WTC11 (cell line): ENCODE measurements around the gene GSN. TPM values are rescaled to one million over a fixed set of nuclear protein-coding genes. Genes with fewer than 3 reads are reported as not detected.

ENCODE experiments used
- ATAC-seq: fragments of 200-7000 bp; cut with Tn5 transposase; 2 replicates; pipeline ENCODE4 v1.10.0; 2021; ENCODE audit warnings: mild to moderate bottlenecking, moderate library complexity
- CTCF ChIA-PET: fragments of 300-600 bp; sonication (Branson Sonifier 250); formaldehyde crosslinking; loops from one replicate; lab custom pipeline; 2021; ENCODE audit warnings: antibody characterized with exemption; lab: Charles Lee
- POLR2A ChIA-PET: fragments of 350-600 bp; sonication (Branson Sonifier 250); formaldehyde crosslinking; loops from one replicate; lab custom pipeline; 2021; ENCODE audit warnings: antibody characterized with exemption; lab: Charles Lee
- DNase-seq: peaks from one replicate; pipeline ENCODE4 v3.0.0; 2021; ENCODE audit warnings: low spot score
- H3K27ac Mint-ChIP-seq: 2 replicates; pipeline ENCODE4 v1.8.0; 2021; ENCODE audit warnings: mixed read lengths
- H3K27me3 Mint-ChIP-seq: 2 replicates; pipeline ENCODE4 v1.8.0; 2021; ENCODE audit warnings: low read depth, mild to moderate bottlenecking, moderate library complexity, mixed read lengths
- H3K36me3 Mint-ChIP-seq: 2 replicates; pipeline ENCODE4 v1.8.0; 2021; ENCODE audit warnings: mixed read lengths
- H3K4me1 Mint-ChIP-seq: 2 replicates; pipeline ENCODE4 v1.8.0; 2022; ENCODE audit warnings: mixed read lengths
- H3K4me3 Mint-ChIP-seq: 2 replicates; pipeline ENCODE4 v1.8.0; 2021; ENCODE audit warnings: mild to moderate bottlenecking, moderate library complexity, mixed read lengths
- H3K9me3 Mint-ChIP-seq: 2 replicates; pipeline ENCODE4 v1.8.0; 2021; ENCODE audit warnings: mixed read lengths
- CBFB ChIP-seq: sonication (generic); formaldehyde crosslinking; IDR thresholded peaks from 2 replicates; pipeline ENCODE4 v1.8.1; 2022; ENCODE audit warnings: mild to moderate bottlenecking, low read depth, missing genetic modification reagents
- CREB1 ChIP-seq: sonication (generic); formaldehyde crosslinking; IDR thresholded peaks from 2 replicates; pipeline ENCODE4 v1.8.0; 2023; ENCODE audit warnings: mild to moderate bottlenecking, missing genetic modification reagents
- JAZF1 ChIP-seq: fragments of 250-450 bp; sonication (Bioruptor Pico); IDR thresholded peaks from 2 replicates; pipeline ENCODE4 v1.9.0; 2021; ENCODE audit warnings: moderate library complexity, mild to moderate bottlenecking, inconsistent platforms
- JUN ChIP-seq: sonication (generic); formaldehyde crosslinking; IDR thresholded peaks from 2 replicates; pipeline ENCODE4 v1.8.0; 2023; ENCODE audit warnings: mild to moderate bottlenecking, missing genetic modification reagents
- MAX ChIP-seq: sonication (generic); formaldehyde crosslinking; IDR thresholded peaks from 2 replicates; pipeline ENCODE4 v1.8.0; 2022; ENCODE audit warnings: mild to moderate bottlenecking, missing genetic modification reagents
- MLX ChIP-seq: sonication (generic); formaldehyde crosslinking; IDR thresholded peaks from 2 replicates; pipeline ENCODE4 v1.8.1; 2023; ENCODE audit warnings: mild to moderate bottlenecking, missing genetic modification reagents, moderate library complexity
- MYBL2 ChIP-seq: sonication (generic); formaldehyde crosslinking; IDR thresholded peaks from 2 replicates; pipeline ENCODE4 v1.8.1; 2023; ENCODE audit warnings: mild to moderate bottlenecking, moderate library complexity, missing genetic modification reagents
- PRDM15 ChIP-seq: sonication (generic); formaldehyde crosslinking; IDR thresholded peaks from 2 replicates; pipeline ENCODE4 v1.8.0; 2022; ENCODE audit warnings: missing genetic modification reagents
- PRRX2 ChIP-seq: fragments of 250-450 bp; sonication (Bioruptor Pico); IDR thresholded peaks from 2 replicates; pipeline ENCODE4 v1.8.0; 2021; ENCODE audit warnings: mild to moderate bottlenecking
- SMAD4 ChIP-seq: sonication (generic); formaldehyde crosslinking; IDR thresholded peaks from 2 replicates; pipeline ENCODE4 v1.8.0; 2022; ENCODE audit warnings: mild to moderate bottlenecking, missing genetic modification reagents
- SP1 ChIP-seq: sonication (generic); formaldehyde crosslinking; conservative IDR thresholded peaks from 2 replicates; pipeline ENCODE4 v1.8.1; 2022; ENCODE audit warnings: missing genetic modification reagents
- TCF7 ChIP-seq: sonication (generic); formaldehyde crosslinking; IDR thresholded peaks from 2 replicates; pipeline ENCODE4 v1.8.0; 2022; ENCODE audit warnings: mild to moderate bottlenecking, low read depth, missing genetic modification reagents, moderate library complexity
- TP53 ChIP-seq: sonication (generic); formaldehyde crosslinking; IDR thresholded peaks from 2 replicates; pipeline ENCODE4 v1.8.1; 2023; ENCODE audit warnings: mild to moderate bottlenecking, missing genetic modification reagents
- USF2 ChIP-seq: sonication (generic); formaldehyde crosslinking; IDR thresholded peaks from 2 replicates; pipeline ENCODE4 v1.8.1; 2023; ENCODE audit warnings: mild to moderate bottlenecking, missing genetic modification reagents, moderate library complexity
- ZNF232 ChIP-seq: sonication (generic); formaldehyde crosslinking; IDR thresholded peaks from 2 replicates; pipeline ENCODE4 v1.8.0; 2022; ENCODE audit warnings: mild to moderate bottlenecking, missing genetic modification reagents
- ZNF416 ChIP-seq: fragments of 250-450 bp; sonication (Bioruptor Pico); IDR thresholded peaks from 2 replicates; pipeline ENCODE4 v1.9.0; 2021; ENCODE audit warnings: mild to moderate bottlenecking, inconsistent platforms
- ZNF512 ChIP-seq: sonication (generic); formaldehyde crosslinking; IDR thresholded peaks from 2 replicates; pipeline ENCODE4 v1.8.1; 2022; ENCODE audit warnings: missing genetic modification reagents, borderline replicate concordance
- total RNA-seq: library from RNA; stranded (reverse); gene quantifications from 3 replicates; pipeline ENCODE4 v1.2.3, GENCODE V29; 2021
- TF ChIP-seq, protein P1 (sequence below): sonication (generic); formaldehyde crosslinking; IDR thresholded peaks from 2 replicates; pipeline ENCODE4 v1.8.0; 2023; ENCODE audit warnings: missing genetic modification reagents, mild to moderate bottlenecking, borderline replicate concordance
- TF ChIP-seq, protein P2 (sequence below): sonication (generic); formaldehyde crosslinking; IDR thresholded peaks from 2 replicates; pipeline ENCODE4 v1.8.0; 2022; ENCODE audit warnings: mild to moderate bottlenecking, missing genetic modification reagents
- TF ChIP-seq, protein P3 (sequence below): fragments of 250-450 bp; sonication (Bioruptor Pico); IDR thresholded peaks from 2 replicates; pipeline ENCODE4 v2.1.2; 2022; ENCODE audit warnings: mild to moderate bottlenecking, moderate library complexity

Gene GSN
- total RNA-seq, 1 experiment from 2014 or later, result 47.0 TPM

GRCh38 chr9:121317737-121318630, 50.0 kb downstream of the GSN start (continued):
- TF ChIP-seq PRRX2 (no peak), SMAD4 (CRISPR knock-in tag) (no peak), CREB1 (CRISPR knock-in tag) (no peak), MYBL2 (CRISPR knock-in tag) (no peak), PRDM15 (CRISPR knock-in tag) (no peak), USF2 (CRISPR knock-in tag) (no peak), ZNF512 (no peak), CBFB (no peak)

DNA sequence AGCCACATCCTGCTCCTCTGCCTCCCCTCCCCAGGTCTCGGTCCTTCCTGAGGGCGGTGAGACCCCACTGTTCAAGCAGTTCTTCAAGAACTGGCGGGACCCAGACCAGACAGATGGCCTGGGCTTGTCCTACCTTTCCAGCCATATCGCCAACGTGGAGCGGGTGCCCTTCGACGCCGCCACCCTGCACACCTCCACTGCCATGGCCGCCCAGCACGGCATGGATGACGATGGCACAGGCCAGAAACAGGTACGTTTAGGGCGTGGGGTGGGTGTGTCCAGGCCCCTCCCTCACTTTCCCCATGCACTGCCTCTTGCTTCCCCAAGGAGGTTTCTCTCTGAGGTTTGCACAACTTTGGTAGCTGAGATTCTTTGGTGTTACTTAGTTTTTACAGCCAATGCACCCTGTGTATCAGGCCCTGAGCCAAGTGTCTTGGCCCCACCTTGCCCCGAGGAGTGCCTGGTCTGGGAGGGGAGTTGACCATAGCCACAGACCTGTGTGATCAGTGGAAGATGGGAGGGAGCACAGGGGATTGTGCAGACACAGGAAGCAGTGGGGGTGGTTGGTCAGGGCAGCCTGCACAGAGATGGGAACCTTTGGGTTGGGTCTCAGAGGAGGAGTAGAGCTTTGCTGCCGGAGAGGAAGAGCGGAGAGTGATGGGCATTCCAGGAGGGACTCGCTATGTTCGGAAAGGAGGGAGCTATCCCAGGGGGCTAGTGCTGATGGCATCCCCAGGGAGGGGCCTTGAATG, 50.8 kb downstream of the GSN start:
- no peak overlapping the region for H3K4me3 Mint-ChIP-seq
- POLR2A ChIA-PET, result interaction anchor here (1.4 kb wide), 1 partner anchor 97 kb away, joined by 3 read pairs; no protein-coding TSS in a partner anchor
- peaks cover 8% of the 10 kb centered on the region for H3K36me3 Mint-ChIP-seq
- no peaks in the 10 kb centered on the region for H3K4me1 Mint-ChIP-seq
- no peak for ATAC-seq
- H3K9me3 Mint-ChIP-seq, result peaks cover 5% of the 10 kb centered on the region; the same call in 1 of the 2 replicates
- CTCF ChIA-PET, result interaction anchor here (1.0 to 2.7 kb wide), 23 partner anchors 20 to 181 kb away, joined by 3 to 42 read pairs (median 9); partner anchors contain the start of genes GGTA1, GSN and RAB14
- no peaks in the 10 kb centered on the region for H3K27me3 Mint-ChIP-seq
- no peak overlapping the region; the same call in 1 of the 2 replicates for H3K27ac Mint-ChIP-seq
- DNase-seq, result no peak
- TF ChIP-seq ZNF416 (CRISPR knock-in tag) (no peak), JUN (no peak), SP1 (CRISPR knock-in tag) (no peak), JAZF1 (CRISPR knock-in tag) (no peak), TP53 (CRISPR knock-in tag) (no peak), MLX (CRISPR knock-in tag) (no peak), ZNF232 (CRISPR knock-in tag) (no peak), CREB1 (CRISPR knock-in tag) (no peak), TCF7 (no peak), MAX (CRISPR knock-in tag) (no peak)
- TF ChIP-seq, protein P1, sequence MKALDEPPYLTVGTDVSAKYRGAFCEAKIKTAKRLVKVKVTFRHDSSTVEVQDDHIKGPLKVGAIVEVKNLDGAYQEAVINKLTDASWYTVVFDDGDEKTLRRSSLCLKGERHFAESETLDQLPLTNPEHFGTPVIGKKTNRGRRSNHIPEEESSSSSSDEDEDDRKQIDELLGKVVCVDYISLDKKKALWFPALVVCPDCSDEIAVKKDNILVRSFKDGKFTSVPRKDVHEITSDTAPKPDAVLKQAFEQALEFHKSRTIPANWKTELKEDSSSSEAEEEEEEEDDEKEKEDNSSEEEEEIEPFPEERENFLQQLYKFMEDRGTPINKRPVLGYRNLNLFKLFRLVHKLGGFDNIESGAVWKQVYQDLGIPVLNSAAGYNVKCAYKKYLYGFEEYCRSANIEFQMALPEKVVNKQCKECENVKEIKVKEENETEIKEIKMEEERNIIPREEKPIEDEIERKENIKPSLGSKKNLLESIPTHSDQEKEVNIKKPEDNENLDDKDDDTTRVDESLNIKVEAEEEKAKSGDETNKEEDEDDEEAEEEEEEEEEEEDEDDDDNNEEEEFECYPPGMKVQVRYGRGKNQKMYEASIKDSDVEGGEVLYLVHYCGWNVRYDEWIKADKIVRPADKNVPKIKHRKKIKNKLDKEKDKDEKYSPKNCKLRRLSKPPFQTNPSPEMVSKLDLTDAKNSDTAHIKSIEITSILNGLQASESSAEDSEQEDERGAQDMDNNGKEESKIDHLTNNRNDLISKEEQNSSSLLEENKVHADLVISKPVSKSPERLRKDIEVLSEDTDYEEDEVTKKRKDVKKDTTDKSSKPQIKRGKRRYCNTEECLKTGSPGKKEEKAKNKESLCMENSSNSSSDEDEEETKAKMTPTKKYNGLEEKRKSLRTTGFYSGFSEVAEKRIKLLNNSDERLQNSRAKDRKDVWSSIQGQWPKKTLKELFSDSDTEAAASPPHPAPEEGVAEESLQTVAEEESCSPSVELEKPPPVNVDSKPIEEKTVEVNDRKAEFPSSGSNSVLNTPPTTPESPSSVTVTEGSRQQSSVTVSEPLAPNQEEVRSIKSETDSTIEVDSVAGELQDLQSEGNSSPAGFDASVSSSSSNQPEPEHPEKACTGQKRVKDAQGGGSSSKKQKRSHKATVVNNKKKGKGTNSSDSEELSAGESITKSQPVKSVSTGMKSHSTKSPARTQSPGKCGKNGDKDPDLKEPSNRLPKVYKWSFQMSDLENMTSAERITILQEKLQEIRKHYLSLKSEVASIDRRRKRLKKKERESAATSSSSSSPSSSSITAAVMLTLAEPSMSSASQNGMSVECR, result no peak
- TF ChIP-seq, protein P2, sequence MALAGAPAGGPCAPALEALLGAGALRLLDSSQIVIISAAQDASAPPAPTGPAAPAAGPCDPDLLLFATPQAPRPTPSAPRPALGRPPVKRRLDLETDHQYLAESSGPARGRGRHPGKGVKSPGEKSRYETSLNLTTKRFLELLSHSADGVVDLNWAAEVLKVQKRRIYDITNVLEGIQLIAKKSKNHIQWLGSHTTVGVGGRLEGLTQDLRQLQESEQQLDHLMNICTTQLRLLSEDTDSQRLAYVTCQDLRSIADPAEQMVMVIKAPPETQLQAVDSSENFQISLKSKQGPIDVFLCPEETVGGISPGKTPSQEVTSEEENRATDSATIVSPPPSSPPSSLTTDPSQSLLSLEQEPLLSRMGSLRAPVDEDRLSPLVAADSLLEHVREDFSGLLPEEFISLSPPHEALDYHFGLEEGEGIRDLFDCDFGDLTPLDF, result no peak
- TF ChIP-seq, protein P3, sequence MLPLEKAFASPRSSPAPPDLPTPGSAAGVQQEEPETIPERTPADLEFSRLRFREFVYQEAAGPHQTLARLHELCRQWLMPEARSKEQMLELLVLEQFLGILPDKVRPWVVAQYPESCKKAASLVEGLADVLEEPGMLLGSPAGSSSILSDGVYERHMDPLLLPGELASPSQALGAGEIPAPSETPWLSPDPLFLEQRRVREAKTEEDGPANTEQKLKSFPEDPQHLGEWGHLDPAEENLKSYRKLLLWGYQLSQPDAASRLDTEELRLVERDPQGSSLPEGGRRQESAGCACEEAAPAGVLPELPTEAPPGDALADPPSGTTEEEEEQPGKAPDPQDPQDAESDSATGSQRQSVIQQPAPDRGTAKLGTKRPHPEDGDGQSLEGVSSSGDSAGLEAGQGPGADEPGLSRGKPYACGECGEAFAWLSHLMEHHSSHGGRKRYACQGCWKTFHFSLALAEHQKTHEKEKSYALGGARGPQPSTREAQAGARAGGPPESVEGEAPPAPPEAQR, result no peak
